Spinal cord (tissue), 10 donors: ENCODE results near the gene SCYGR5. TPM values are rescaled to one million over a fixed set of nuclear protein-coding genes. Genes with fewer than 3 reads are reported as not detected.
"Not testable (repeated sequence)": the region's sequence is repeated elsewhere in the genome, so short reads cannot be mapped to it uniquely, and the experiment has no call there.

Source experiments
- DNase-seq, 6 donors: peaks; one replicate each; pipeline versions ENCODE4 v3.0.0 to v3.0.0-alpha.2; 2013 to 2015; ENCODE audit warnings: low spot score in 6 of 6, low read depth in 4 of 6
- H3K27ac ChIP-seq: one replicate; pipeline ENCODE4 v1.5.1; 2013; ENCODE audit warnings: low read depth, low read length, control low read depth
- H3K27me3 ChIP-seq: one replicate; pipeline ENCODE4 v1.6.1; 2013; ENCODE audit warnings: low read length; ENCODE audit not compliant: control insufficient read depth, insufficient read depth
- H3K36me3 ChIP-seq: one replicate; pipeline ENCODE4 v1.6.1; 2013; ENCODE audit warnings: low read length; ENCODE audit not compliant: control insufficient read depth, insufficient read depth
- H3K4me1 ChIP-seq: one replicate; pipeline ENCODE4 v1.6.1; 2013; ENCODE audit warnings: low read length; ENCODE audit not compliant: control insufficient read depth, insufficient read depth
- H3K4me3 ChIP-seq: one replicate; pipeline ENCODE4 v1.5.1; 2013; ENCODE audit warnings: low read depth, low read length, control low read depth
- H3K9me3 ChIP-seq: one replicate; pipeline ENCODE4 v1.6.1; 2013; ENCODE audit warnings: low read length; ENCODE audit not compliant: control insufficient read depth, insufficient read depth
- WGBS: methylation state at CpG from one replicate; pipeline ENCODE4 v1.1.5; 2013; ENCODE audit warnings: missing lambda C conversion rate; ENCODE audit not compliant: insufficient coverage; 5-methylcytosine and 5-hydroxymethylcytosine counted together
- polyA plus RNA-seq, 2 donors: library from polyadenylated mRNA; unstranded; fragments of 120-200 nt; gene quantifications; one replicate each; pipeline ENCODE4 v1.2.1, GENCODE V29; 2013; ENCODE audit not compliant: insufficient read length in 2 of 2
- total RNA-seq, 2 donors: library from RNA; depleted of rRNA in 1 of 2; stranded (reverse); fragments of 120-200 nt in 1 of 2; fragments of >200 nt in 1 of 2; gene quantifications; one replicate each; pipeline versions ENCODE4 v1.2.3 to v1.2.4, GENCODE V29; 2013 to 2014
- donor health status: healthy.

Gene SCYGR5
- total and polyA plus RNA-seq, 4 donors: not detected

GRCh38 chr2:227665189-227665940, 1.2 kb upstream of the SCYGR5 start:
- H3K4me1 ChIP-seq: no peaks in the 10 kb centered on the region
- H3K4me3 ChIP-seq: no peak overlapping the region
- WGBS: 100% methylated on average over 3 of the region's 6 CpGs
- no peak for DNase-seq
- no peaks in the 10 kb centered on the region for H3K36me3 ChIP-seq
- H3K9me3 ChIP-seq: no peaks in the 10 kb centered on the region
- H3K27ac ChIP-seq: no peak overlapping the region
- no peaks in the 10 kb centered on the region for H3K27me3 ChIP-seq

GRCh38 chr2:227671170-227671905, 4.7 kb downstream of the SCYGR5 start:
- Histone ChIP-seq H3K27me3 (no peaks in the 10 kb centered on the region), H3K4me3 (no peak overlapping the region), H3K4me1 (no peaks in the 10 kb centered on the region), H3K27ac (no peak overlapping the region), H3K36me3 (no peaks in the 10 kb centered on the region), H3K9me3 (no peaks in the 10 kb centered on the region)
- WGBS: 67% methylated on average over 1 of the region's 3 CpGs
- DNase-seq: no peak

GRCh38 chr2:227673620-227674019, 7.0 kb downstream of the SCYGR5 start:
- H3K4me3 ChIP-seq, DNase-seq, H3K27ac ChIP-seq, H3K27me3 ChIP-seq, H3K4me1 ChIP-seq, H3K36me3 ChIP-seq, H3K9me3 ChIP-seq: not testable (repeated sequence)
- WGBS: 86% methylated on average over 2 of the region's 5 CpGs

GRCh38 chr2:227674485-227674884, 7.9 kb downstream of the SCYGR5 start:
- no peak for DNase-seq
- WGBS: 97% methylated on average over 3 of the region's 5 CpGs
- H3K4me3 ChIP-seq: no peak overlapping the region
- H3K4me1 ChIP-seq: no peaks in the 10 kb centered on the region
- H3K27ac ChIP-seq: no peak overlapping the region
- H3K36me3 ChIP-seq: no peaks in the 10 kb centered on the region
- H3K27me3 ChIP-seq: no peaks in the 10 kb centered on the region
- no peaks in the 10 kb centered on the region for H3K9me3 ChIP-seq

- no peaks in the 10 kb centered on the region for H3K4me1 ChIP-seq
- DNase-seq: no peak
- WGBS: no CpG with 5 or more reads among the region's 3 CpGs
- H3K27me3 ChIP-seq: no peaks in the 10 kb centered on the region
- no peak overlapping the region for H3K27ac ChIP-seq
- H3K4me3 ChIP-seq: no peak overlapping the region
- H3K9me3 ChIP-seq: no peaks in the 10 kb centered on the region
- H3K36me3 ChIP-seq: no peaks in the 10 kb centered on the region
These were observed 11.3 kb downstream of the SCYGR5 start for GRCh38 chr2:227677928-227678327.

- no peak for DNase-seq
- H3K9me3 ChIP-seq: no peaks in the 10 kb centered on the region
- no peaks in the 10 kb centered on the region for H3K4me1 ChIP-seq
- 89% methylated on average over 3 of the region's 5 CpGs for WGBS
- H3K27ac ChIP-seq: no peak overlapping the region
- H3K27me3 ChIP-seq: no peaks in the 10 kb centered on the region
- no peak overlapping the region for H3K4me3 ChIP-seq
- H3K36me3 ChIP-seq: no peaks in the 10 kb centered on the region
These were observed 17.7 kb downstream of the SCYGR5 start for GRCh38 chr2:227684258-227684657.

- no peaks in the 10 kb centered on the region for H3K27me3 ChIP-seq
- no peaks in the 10 kb centered on the region for H3K9me3 ChIP-seq
- no peak overlapping the region for H3K27ac ChIP-seq
- DNase-seq: no peak
- no peaks in the 10 kb centered on the region for H3K36me3 ChIP-seq
- WGBS: no CpG with 5 or more reads among the region's 3 CpGs
- no peak overlapping the region for H3K4me3 ChIP-seq
- no peaks in the 10 kb centered on the region for H3K4me1 ChIP-seq
These were observed 20.6 kb downstream of the SCYGR5 start for GRCh38 chr2:227687189-227687588.

- no peaks in the 10 kb centered on the region for H3K9me3 ChIP-seq
- H3K4me3 ChIP-seq: no peak overlapping the region
- no peak for DNase-seq
- H3K4me1 ChIP-seq: no peaks in the 10 kb centered on the region
- H3K27ac ChIP-seq: no peak overlapping the region
- H3K27me3 ChIP-seq: no peaks in the 10 kb centered on the region
- WGBS: no CpG with 5 or more reads among the region's 2 CpGs
- H3K36me3 ChIP-seq: peaks cover 3% of the 10 kb centered on the region
These were observed 30.5 kb downstream of the SCYGR5 start for GRCh38 chr2:227696990-227697679.

- no peaks in the 10 kb centered on the region for H3K9me3 ChIP-seq
- H3K27me3 ChIP-seq: no peaks in the 10 kb centered on the region
- no peaks in the 10 kb centered on the region for H3K4me1 ChIP-seq
- H3K36me3 ChIP-seq: peaks cover 3% of the 10 kb centered on the region
- no peak overlapping the region for H3K4me3 ChIP-seq
- H3K27ac ChIP-seq: no peak overlapping the region
- no CpG with 5 or more reads among the region's 3 CpGs for WGBS
- no peak for DNase-seq
These were observed 35.0 kb downstream of the SCYGR5 start for GRCh38 chr2:227701556-227701955.
